B cell (primary cell): ENCODE measurements around the gene CDHR5. TPM values are rescaled to one million over a fixed set of nuclear protein-coding genes. Genes with fewer than 3 reads are reported as not detected.

Experiments used
- ATAC-seq: fragments of 200-7000 bp; cut with Tn5 transposase; one replicate; pipeline ENCODE4 v1.10.0; 2021; ENCODE audit warnings: low read depth, mild to moderate bottlenecking, moderate number of reproducible peaks, moderate library complexity
- CTCF ChIA-PET: fragments of 350-600 bp; sonication (Branson Sonifier 250); formaldehyde crosslinking; loops from one replicate; lab custom pipeline; 2021; ENCODE audit warnings: antibody characterized with exemption, inconsistent platforms; lab: Charles Lee
- POLR2A ChIA-PET: fragments of 350-600 bp; sonication (Branson Sonifier 250); formaldehyde crosslinking; loops from one replicate; lab custom pipeline; 2021; ENCODE audit warnings: antibody characterized with exemption; lab: Charles Lee
- DNase-seq: peaks from one replicate; pipeline ENCODE4 v3.0.0; 2013
- H2AFZ ChIP-seq: 2 replicates; pipeline ENCODE4 v1.6.1; 2012; ENCODE audit warnings: mild to moderate bottlenecking, low read depth, low read length; ENCODE audit not compliant: insufficient read depth, poor library complexity, severe bottlenecking
- H3K27ac ChIP-seq, 2 donors: 1 replicate in 1 of 2; 2 replicates in 1 of 2; pipeline ENCODE4 v1.5.1; 2012 to 2013; ENCODE audit warnings: low read length in 2 of 2, mild to moderate bottlenecking in 2 of 2, moderate library complexity in 1 of 2
- H3K27me3 ChIP-seq, 4 experiments: fragments of 200-600 bp in 1 of 4; sonication (generic) in 1 of 4; replicated peaks in 1 of 4; 1 replicate in 2 of 4; 2 replicates in 2 of 4; pipeline versions ENCODE4 v1.6.1 to v1.7.0; 2013 to 2016; ENCODE audit warnings: low read length in 3 of 4, mild to moderate bottlenecking in 2 of 4, mixed read lengths in 1 of 4, moderate library complexity in 1 of 4; ENCODE audit not compliant: insufficient read depth in 4 of 4, control insufficient read depth in 3 of 4; ENCODE audit errors: control extremely low read depth in 1 of 4
- H3K36me3 ChIP-seq, 2 experiments: replicated peaks in 1 of 2; 1 replicate in 1 of 2; 2 replicates in 1 of 2; pipeline versions ENCODE4 v1.6.1 to v1.7.1; 2013; ENCODE audit warnings: low read length in 1 of 2; ENCODE audit not compliant: insufficient read depth in 2 of 2, control insufficient read depth in 1 of 2; ENCODE audit errors: control extremely low read depth in 1 of 2, extremely low read depth in 1 of 2
- H3K4me1 ChIP-seq, 2 donors: fragments of 200-600 bp in 1 of 2; sonication (generic) in 1 of 2; 1 replicate in 1 of 2; 2 replicates in 1 of 2; pipeline versions ENCODE4 v1.5.1 to v1.6.1; 2013 to 2017; ENCODE audit warnings: low read length in 2 of 2; ENCODE audit not compliant: control insufficient read depth in 2 of 2, insufficient read depth in 2 of 2
- H3K4me2 ChIP-seq: replicated peaks from 2 replicates; pipeline ENCODE3; 2012; ENCODE audit warnings: mild to moderate bottlenecking, low read depth, low read length; ENCODE audit not compliant: poor library complexity, severe bottlenecking
- H3K4me3 ChIP-seq, 5 experiments: fragments of 200-600 bp in 1 of 5; sonication (generic) in 1 of 5; 1 replicate in 3 of 5; 2 replicates in 2 of 5; pipeline versions ENCODE4 v1.5.1 to v1.7.0; 2011 to 2016; ENCODE audit warnings: low read length in 4 of 5, mild to moderate bottlenecking in 4 of 5, low read depth in 2 of 5, control low read depth in 1 of 5, moderate library complexity in 1 of 5; ENCODE audit not compliant: insufficient read depth in 1 of 5; ENCODE audit errors: control extremely low read depth in 1 of 5, extremely low read depth in 1 of 5
- H3K79me2 ChIP-seq: fragments of 200-600 bp; sonication (generic); one replicate; pipeline ENCODE4 v1.6.0; 2016; ENCODE audit warnings: low read length; ENCODE audit not compliant: control insufficient read depth, insufficient read depth
- H3K9ac ChIP-seq: fragments of 200-600 bp; sonication (generic); 2 replicates; pipeline ENCODE4 v1.6.1; 2017; ENCODE audit warnings: mild to moderate bottlenecking, low read length, moderate library complexity
- H3K9me3 ChIP-seq, 3 donors: one replicate each; pipeline versions ENCODE4 v1.6.1 to v1.7.1; 2013; ENCODE audit warnings: low read length in 2 of 3; ENCODE audit not compliant: control insufficient read depth in 2 of 3, insufficient read depth in 1 of 3; ENCODE audit errors: control extremely low read depth in 1 of 3
- H4K20me1 ChIP-seq: 2 replicates; pipeline ENCODE4 v1.6.0; 2012; ENCODE audit warnings: mild to moderate bottlenecking, low read length; ENCODE audit not compliant: insufficient read depth, control insufficient read depth, poor library complexity, severe bottlenecking
- H3K27ac Mint-ChIP-seq: one replicate; pipeline ENCODE4 v1.8.0; 2021; ENCODE audit warnings: mixed read lengths
- H3K27me3 Mint-ChIP-seq: one replicate; pipeline ENCODE4 v1.8.0; 2021; ENCODE audit warnings: mixed read lengths
- H3K4me1 Mint-ChIP-seq: one replicate; pipeline ENCODE4 v1.8.0; 2021; ENCODE audit warnings: mixed read lengths
- H3K4me3 Mint-ChIP-seq: one replicate; pipeline ENCODE4 v1.8.0; 2021; ENCODE audit warnings: mixed read lengths
- H3K9me3 Mint-ChIP-seq: one replicate; pipeline ENCODE4 v1.8.0; 2022; ENCODE audit warnings: mixed read lengths; ENCODE audit not compliant: insufficient read depth
- EZH2 ChIP-seq: IDR thresholded peaks from 2 replicates; pipeline ENCODE4 v1.6.1; 2012; ENCODE audit warnings: borderline replicate concordance, low read depth, mild to moderate bottlenecking, moderate library complexity, low read length; ENCODE audit not compliant: insufficient read depth, poor library complexity, severe bottlenecking
- WGBS: methylation state at CpG from one replicate; pipeline ENCODE4 v1.1.5; 2013; ENCODE audit warnings: missing lambda C conversion rate; ENCODE audit not compliant: insufficient coverage; 5-methylcytosine and 5-hydroxymethylcytosine counted together
- intact Hi-C: fragments of 100-400 bp; cut with micrococcal nuclease; formaldehyde crosslinking; loops from one replicate; pipeline ENCODE4 v1.10.0; 2022
- polyA plus RNA-seq: library from polyadenylated mRNA; depleted of rRNA; stranded (reverse); fragments of >200 nt; gene quantifications from 2 replicates; pipeline ENCODE4 v1.2.3, GENCODE V29; 2012
- total RNA-seq, 2 donors: library from RNA; stranded (reverse); fragments of 120-200 nt in 1 of 2; gene quantifications; 1 replicate in 1 of 2; 2 replicates in 1 of 2; pipeline versions ENCODE4 v1.2.3 to v1.2.4, GENCODE V29; 2013 to 2022
- TF ChIP-seq, protein P1 (sequence below): fragments of 200-600 bp; IDR thresholded peaks from one replicate; pipeline ENCODE4 v1.8.0; 2022; ENCODE audit warnings: antibody characterized with exemption, mild to moderate bottlenecking

Gene CDHR5
- total and polyA plus RNA-seq, 2 donors (not counting 1 experiment from before 2014, with no cell fraction given), result 0.09 TPM; not detected in 1

DNA sequence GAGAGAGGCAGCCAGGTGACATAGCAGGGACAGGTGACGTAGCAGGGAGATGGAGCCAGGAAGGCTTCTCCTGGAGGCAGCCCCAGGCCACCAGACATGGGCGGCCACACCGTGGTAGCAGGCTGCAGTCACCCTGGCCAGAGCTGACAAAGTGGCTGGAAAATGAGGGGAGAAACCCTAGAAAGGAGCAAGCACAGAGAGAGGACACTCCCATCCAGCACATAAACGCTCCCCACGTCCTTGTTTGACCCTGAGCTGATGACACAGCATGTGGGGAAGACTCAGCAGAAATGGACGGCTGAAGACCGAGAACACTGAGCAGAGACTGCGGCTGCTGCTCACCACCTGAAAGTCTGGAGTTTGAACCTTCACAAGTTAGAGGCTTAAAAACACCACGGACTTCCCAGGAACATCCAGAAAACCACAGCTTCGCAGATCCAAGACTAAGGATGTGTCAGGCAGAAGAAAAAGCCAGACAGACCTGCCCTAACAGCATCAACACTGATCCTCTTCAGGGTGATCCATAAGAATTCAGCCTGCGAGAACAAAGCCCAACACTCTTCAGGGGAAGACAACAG is 41.0 kb upstream of the CDHR5 start:
- Histone ChIP-seq H3K27me3 (no peaks in the 10 kb centered on the region), H3K4me2 (no peak overlapping the region), H3K9me3 (no peaks in the 10 kb centered on the region), H3K36me3 (peaks cover 0 to 12% of the 10 kb centered on the region in 2 experiments), H2AFZ (no peak overlapping the region), H3K4me1 (no peaks in the 10 kb centered on the region), H3K27ac (no peak overlapping the region), H3K4me3 (no peak overlapping the region), H3K9ac (no peak overlapping the region), H3K79me2 (peaks cover 15% of the 10 kb centered on the region), H4K20me1 (peaks cover 10% of the 10 kb centered on the region)
- H3K27me3 Mint-ChIP-seq, result no peaks in the 10 kb centered on the region
- H3K4me3 Mint-ChIP-seq, result no peak overlapping the region
- intact Hi-C loops, result no loop called here
- CTCF ChIA-PET, result interaction anchor here (1.0 to 8.7 kb wide), 2 partner anchors 59 to 101 kb away, joined by 3 to 104 read pairs; no protein-coding TSS in a partner anchor
- H3K27ac Mint-ChIP-seq, result no peak overlapping the region
- no peak for TF ChIP-seq EZH2
- TF ChIP-seq, protein P1, sequence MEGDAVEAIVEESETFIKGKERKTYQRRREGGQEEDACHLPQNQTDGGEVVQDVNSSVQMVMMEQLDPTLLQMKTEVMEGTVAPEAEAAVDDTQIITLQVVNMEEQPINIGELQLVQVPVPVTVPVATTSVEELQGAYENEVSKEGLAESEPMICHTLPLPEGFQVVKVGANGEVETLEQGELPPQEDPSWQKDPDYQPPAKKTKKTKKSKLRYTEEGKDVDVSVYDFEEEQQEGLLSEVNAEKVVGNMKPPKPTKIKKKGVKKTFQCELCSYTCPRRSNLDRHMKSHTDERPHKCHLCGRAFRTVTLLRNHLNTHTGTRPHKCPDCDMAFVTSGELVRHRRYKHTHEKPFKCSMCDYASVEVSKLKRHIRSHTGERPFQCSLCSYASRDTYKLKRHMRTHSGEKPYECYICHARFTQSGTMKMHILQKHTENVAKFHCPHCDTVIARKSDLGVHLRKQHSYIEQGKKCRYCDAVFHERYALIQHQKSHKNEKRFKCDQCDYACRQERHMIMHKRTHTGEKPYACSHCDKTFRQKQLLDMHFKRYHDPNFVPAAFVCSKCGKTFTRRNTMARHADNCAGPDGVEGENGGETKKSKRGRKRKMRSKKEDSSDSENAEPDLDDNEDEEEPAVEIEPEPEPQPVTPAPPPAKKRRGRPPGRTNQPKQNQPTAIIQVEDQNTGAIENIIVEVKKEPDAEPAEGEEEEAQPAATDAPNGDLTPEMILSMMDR, result no peak
- no peaks in the 10 kb centered on the region for H3K4me1 Mint-ChIP-seq
- H3K9me3 Mint-ChIP-seq, result no peaks in the 10 kb centered on the region
- DNase-seq (no peak), ATAC-seq (no peak)
- POLR2A ChIA-PET, result no interaction called here
- 82% methylated on average over 11 of the region's 11 CpGs for WGBS

DNA sequence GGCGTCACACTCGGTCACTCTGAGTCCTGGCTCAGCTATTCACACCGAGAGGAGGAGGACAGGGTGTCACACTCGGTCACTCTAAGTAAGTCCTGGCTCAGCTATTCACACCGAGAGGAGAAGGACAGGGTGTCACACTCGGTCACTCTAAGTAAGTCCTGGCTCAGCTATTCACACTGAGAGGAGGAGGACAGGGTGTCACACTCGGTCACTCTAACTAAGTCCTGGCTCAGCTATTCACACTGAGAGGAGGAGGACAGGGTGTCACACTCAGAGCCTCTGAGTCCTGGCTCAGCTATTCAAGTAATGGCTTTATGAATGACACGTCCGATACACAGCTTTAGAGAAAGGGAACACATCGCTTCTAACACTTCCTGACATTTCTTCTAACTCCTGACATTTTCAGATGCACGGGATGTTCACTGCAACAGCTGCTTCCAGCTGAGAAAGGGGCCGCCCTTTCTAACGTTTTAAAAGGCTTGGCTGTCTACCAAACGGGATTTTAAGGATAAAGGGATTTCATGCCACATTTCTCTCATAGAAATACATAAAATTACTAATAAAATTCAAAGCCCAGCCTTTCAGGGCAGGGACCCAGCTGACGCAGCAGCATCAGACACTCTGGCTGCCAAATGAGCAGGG is 40.4 kb upstream of the CDHR5 start:
- Mint-ChIP-seq H3K9me3 (no peaks in the 10 kb centered on the region), H3K27ac (no peak overlapping the region), H3K27me3 (no peaks in the 10 kb centered on the region), H3K4me1 (no peaks in the 10 kb centered on the region), H3K4me3 (no peak overlapping the region)
- H2AFZ ChIP-seq, result no peak overlapping the region
- WGBS, result 100% methylated on average over 1 of the region's 15 CpGs
- peaks cover 15% of the 10 kb centered on the region for H4K20me1 ChIP-seq
- H3K27ac ChIP-seq, result no peak overlapping the region
- TF ChIP-seq, protein P1, result no peak
- TF ChIP-seq EZH2, result no peak
- no peaks in the 10 kb centered on the region for H3K9me3 ChIP-seq
- no peak overlapping the region for H3K4me3 ChIP-seq
- ChIA-PET POLR2A (no interaction called here), CTCF (interaction anchor here (1.0 to 8.7 kb wide), 2 partner anchors 60 to 101 kb away, joined by 3 to 104 read pairs; no protein-coding TSS in a partner anchor)
- no peak for ATAC-seq
- H3K27me3 ChIP-seq, result no peaks in the 10 kb centered on the region
- H3K4me1 ChIP-seq, result no peaks in the 10 kb centered on the region
- peaks cover 18% of the 10 kb centered on the region for H3K79me2 ChIP-seq
- no peak overlapping the region for H3K9ac ChIP-seq
- H3K36me3 ChIP-seq, result peaks cover 0 to 13% of the 10 kb centered on the region in 2 experiments
- DNase-seq, result no peak
- no peak overlapping the region for H3K4me2 ChIP-seq
- intact Hi-C loops, result no loop called here
